Thymus (tissue), 11 donors: ENCODE data around the gene DDX3X. TPM values are rescaled to one million over a fixed set of nuclear protein-coding genes. Genes with fewer than 3 reads are reported as not detected.
"Not testable (repeated sequence)": the region's sequence is repeated elsewhere in the genome, so short reads cannot be mapped to it uniquely, and the experiment has no call there.

Experiments
- DNase-seq, 9 donors: peaks; one replicate each; pipeline ENCODE4 v3.0.0-alpha.2; 2013; ENCODE audit warnings: low spot score in 9 of 9, low read depth in 6 of 9, missing footprints in 1 of 9
- H3K27ac ChIP-seq, 2 donors: one replicate each; pipeline ENCODE4 v1.5.1; 2013; ENCODE audit warnings: control low read depth in 1 of 2, low read depth in 1 of 2, low read length in 1 of 2, mild to moderate bottlenecking in 1 of 2, moderate library complexity in 1 of 2
- H3K27me3 ChIP-seq, 2 donors: one replicate each; pipeline ENCODE4 v1.5.1; 2013; ENCODE audit warnings: low read length in 1 of 2; ENCODE audit not compliant: control insufficient read depth in 2 of 2, insufficient read depth in 1 of 2
- H3K36me3 ChIP-seq, 2 donors: one replicate each; pipeline ENCODE4 v1.5.1; 2013; ENCODE audit warnings: low read length in 1 of 2, mild to moderate bottlenecking in 1 of 2, moderate library complexity in 1 of 2; ENCODE audit not compliant: control insufficient read depth in 2 of 2, insufficient read depth in 2 of 2
- H3K4me1 ChIP-seq, 2 donors: one replicate each; pipeline ENCODE4 v1.5.1; 2013; ENCODE audit warnings: low read length in 2 of 2; ENCODE audit not compliant: control insufficient read depth in 2 of 2, insufficient read depth in 2 of 2
- H3K4me3 ChIP-seq, 2 donors: one replicate each; pipeline ENCODE4 v1.5.1; 2013; ENCODE audit warnings: low read length in 2 of 2, control low read depth in 1 of 2, mild to moderate bottlenecking in 1 of 2
- H3K9me3 ChIP-seq, 2 donors: one replicate each; pipeline ENCODE4 v1.5.1; 2013; ENCODE audit warnings: low read length in 1 of 2, mild to moderate bottlenecking in 1 of 2; ENCODE audit not compliant: control insufficient read depth in 2 of 2, insufficient read depth in 1 of 2
- WGBS: extraction: QIAGEN DNeasy Blood & Tissue Kit; methylation state at CpG from one replicate; pipeline ENCODE4 v1.1.7; 2013; 5-methylcytosine and 5-hydroxymethylcytosine counted together
- polyA plus RNA-seq: library from polyadenylated mRNA; stranded (reverse); fragments of 200-250 nt; gene quantifications from one replicate; pipeline ENCODE4 v1.2.3, GENCODE V29; 2013
- total RNA-seq: library from RNA; stranded (reverse); fragments of 120-200 nt; gene quantifications from one replicate; pipeline ENCODE4 v1.2.4, GENCODE V29; 2013
- donor health status: healthy.

Gene DDX3X
- total and polyA plus RNA-seq, 2 donors: 117 to 232 TPM

- Histone ChIP-seq H3K4me1 (peaks cover 0 to 3% of the 10 kb centered on the region in 2 donors), H3K27ac (no peak overlapping the region), H3K36me3 (no peaks in the 10 kb centered on the region), H3K27me3 (peaks cover 0 to 3% of the 10 kb centered on the region in 2 donors), H3K9me3 (no peaks in the 10 kb centered on the region), H3K4me3 (no peak overlapping the region)
- 93% methylated on average over 4 of the region's 4 CpGs for WGBS
- no peak for DNase-seq
Observed at GRCh38 chrX:41407816-41408215, 73.9 kb downstream of the DDX3X start.

- peaks cover 0 to 3% of the 10 kb centered on the region in 2 donors for H3K4me1 ChIP-seq
- no peak for DNase-seq
- peaks cover 0 to 3% of the 10 kb centered on the region in 2 donors for H3K27me3 ChIP-seq
- no peaks in the 10 kb centered on the region for H3K36me3 ChIP-seq
- WGBS: 98% methylated on average over 9 of the region's 9 CpGs
- H3K9me3 ChIP-seq: no peaks in the 10 kb centered on the region
- no peak overlapping the region for H3K27ac ChIP-seq
- no peak overlapping the region for H3K4me3 ChIP-seq
Observed at GRCh38 chrX:41408576-41408975, 74.6 kb downstream of the DDX3X start.

- 95% methylated on average over 5 of the region's 5 CpGs for WGBS
- peaks cover 0 to 3% of the 10 kb centered on the region in 2 donors for H3K27me3 ChIP-seq
Observed at GRCh38 chrX:41409006-41409405, 75.0 kb downstream of the DDX3X start.

GRCh38 chrX:41411222-41411621 is 77.3 kb downstream of the DDX3X start:
- H3K36me3 ChIP-seq, DNase-seq, H3K27ac ChIP-seq, H3K4me1 ChIP-seq, H3K9me3 ChIP-seq, H3K27me3 ChIP-seq, H3K4me3 ChIP-seq: not testable (repeated sequence)
- 98% methylated on average over 10 of the region's 10 CpGs for WGBS

More at GRCh38 chrX:41409006-41409405, 75.0 kb downstream of the DDX3X start:
- H3K4me1 ChIP-seq: peaks cover 0 to 3% of the 10 kb centered on the region in 2 donors
- H3K4me3 ChIP-seq: no peak overlapping the region
- peaks cover 0 to under 1% of the 10 kb centered on the region in 2 donors for H3K9me3 ChIP-seq
- no peak for DNase-seq
- H3K27ac ChIP-seq: no peak overlapping the region
- no peaks in the 10 kb centered on the region for H3K36me3 ChIP-seq

- no peaks in the 10 kb centered on the region for H3K27me3 ChIP-seq
- 79% methylated on average over 9 of the region's 9 CpGs for WGBS
- peak in 2 of 9 donors; percentile 14 to 21 for DNase-seq
- H3K9me3 ChIP-seq: peaks cover 0 to 3% of the 10 kb centered on the region in 2 donors
- no peak overlapping the region for H3K4me3 ChIP-seq
- H3K36me3 ChIP-seq: no peaks in the 10 kb centered on the region
- no peak overlapping the region for H3K27ac ChIP-seq
- peaks cover 0 to 3% of the 10 kb centered on the region in 2 donors for H3K4me1 ChIP-seq
Observed at GRCh38 chrX:41412261-41413081, 78.5 kb downstream of the DDX3X start.

Other genes starting within 250 kb of the DDX3X start
- gene USP9X, start 248.7 kb upstream of the DDX3X start, total RNA-seq: 32.1 TPM
- gene USP9X, start 248.7 kb upstream of the DDX3X start, polyA plus RNA-seq: 17.9 TPM
- not detected for gene NYX, start 113.2 kb downstream of the DDX3X start, total RNA-seq
- 0.02 TPM for gene NYX, start 113.2 kb downstream of the DDX3X start, polyA plus RNA-seq